ENCODE measurements around the gene EEFSEC.

Gene EEFSEC

GRCh38 chr3:128185630-128186447, 32.6 kb downstream of the EEFSEC start:
- no peak for DNase-seq (ENCODE audit: low spot score)

GRCh38 chr3:128187495-128187894, 34.2 kb downstream of the EEFSEC start:
- no peak for DNase-seq (ENCODE audit: low spot score)

DNA sequence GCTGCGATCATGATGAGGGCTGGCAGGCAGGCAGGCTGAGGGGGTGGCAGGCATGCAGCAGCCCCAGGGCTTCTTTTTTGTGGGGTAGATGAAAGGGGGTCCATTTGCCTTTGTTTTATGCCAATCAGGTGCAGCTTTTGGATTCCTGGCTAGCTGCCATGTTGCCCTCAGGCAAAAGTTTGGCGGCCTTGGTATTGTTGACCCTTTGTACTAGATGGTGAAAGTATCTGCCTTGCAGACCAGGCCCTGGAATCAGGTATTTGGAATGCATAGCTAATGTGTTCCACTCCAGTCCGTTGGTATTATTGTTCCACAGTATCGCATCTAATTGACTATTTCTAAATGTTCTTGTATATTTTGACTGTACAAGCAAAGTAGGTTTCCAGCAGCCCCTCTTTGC, 35.0 kb downstream of the EEFSEC start:
- no peak for DNase-seq (ENCODE audit: low spot score)

DNA sequence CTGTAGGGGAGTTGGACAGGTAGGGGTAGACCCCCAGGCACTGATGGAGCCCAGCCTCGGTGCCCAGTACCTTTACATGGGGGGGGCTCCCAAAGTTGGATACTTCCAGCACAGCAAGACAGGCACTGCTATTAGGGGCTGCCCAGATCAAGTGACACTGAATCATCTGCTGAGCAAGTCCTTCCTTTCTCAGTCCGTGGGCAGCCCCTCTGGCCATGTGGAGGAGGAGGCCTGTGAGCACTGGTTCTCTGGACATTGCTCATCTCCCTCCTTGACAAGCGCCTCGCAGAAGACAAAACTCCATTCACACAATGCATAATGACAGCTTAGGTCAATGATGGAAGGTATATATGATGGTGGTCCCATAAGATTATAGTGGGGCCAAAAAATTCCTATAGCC, 35.7 kb downstream of the EEFSEC start:
- no peak for DNase-seq (ENCODE audit: low spot score)

DNA sequence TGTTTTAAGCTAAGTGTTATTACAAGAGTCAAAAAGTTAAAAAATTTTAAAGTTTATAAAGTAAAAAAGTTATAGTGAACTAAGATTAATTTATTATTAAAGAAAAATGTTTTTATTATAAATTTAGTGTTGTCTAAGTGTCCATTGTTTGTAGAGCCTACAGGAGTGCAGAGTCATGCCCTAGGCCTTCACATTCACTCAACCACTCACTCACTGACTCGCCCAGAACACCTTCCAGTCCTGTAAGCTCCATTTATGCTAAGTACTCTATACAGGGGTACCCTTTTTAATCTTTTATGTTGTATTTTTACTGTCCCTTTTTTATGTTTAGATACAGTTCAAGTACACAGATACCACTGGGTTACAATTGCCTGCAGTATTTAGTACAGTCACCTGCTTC, 37.2 kb downstream of the EEFSEC start:
- DNase-seq (ENCODE audit: low spot score): no peak

DNA sequence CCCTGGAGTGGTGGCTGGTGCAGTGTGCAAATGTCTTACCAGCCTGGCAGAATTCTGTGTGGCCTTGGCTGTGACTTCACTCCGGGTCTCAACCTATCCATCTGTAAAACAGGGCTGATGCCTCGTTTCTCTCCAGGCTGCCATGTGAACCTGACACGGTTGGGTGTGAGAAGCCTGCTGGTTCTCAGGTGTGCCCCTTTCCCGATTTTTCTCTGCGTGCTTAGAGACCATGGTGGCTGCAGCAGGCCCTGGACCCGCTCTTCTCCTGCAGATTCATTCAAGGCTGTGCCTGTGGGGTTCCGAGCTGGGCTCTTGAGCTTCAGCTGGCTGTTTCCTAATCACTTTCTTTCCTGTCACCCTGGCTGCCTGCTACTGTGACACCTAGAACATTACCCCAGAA, 38.9 kb downstream of the EEFSEC start:
- DNase-seq (ENCODE audit: low spot score): no peak

GRCh38 chr3:128193168-128193567, 39.9 kb downstream of the EEFSEC start:
- DNase-seq (ENCODE audit: low spot score): no peak

DNA sequence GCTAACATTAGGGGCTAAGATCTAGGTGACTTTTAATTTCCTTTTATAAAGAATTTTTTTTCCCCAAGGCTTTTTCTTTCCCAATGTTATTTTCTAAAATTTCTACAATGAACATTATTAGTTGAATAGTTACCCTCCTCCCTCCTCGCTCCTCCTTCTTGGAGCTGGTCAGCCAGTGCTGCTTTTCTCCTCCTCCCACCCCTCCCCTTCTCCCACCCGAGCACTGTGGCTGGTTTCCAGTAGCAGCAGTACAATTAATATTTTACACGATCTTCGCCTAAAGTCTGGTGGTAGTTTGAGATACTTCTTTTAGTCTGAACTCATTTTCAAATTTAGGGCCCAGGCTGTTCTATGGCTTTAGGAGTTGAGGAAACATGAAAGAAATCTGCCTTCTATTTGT, 41.6 kb downstream of the EEFSEC start:
- no peak for DNase-seq (ENCODE audit: low spot score)

- DNase-seq (ENCODE audit: low spot score): no peak
Measured at GRCh38 chr3:128195369-128195768, 42.1 kb downstream of the EEFSEC start.

DNA sequence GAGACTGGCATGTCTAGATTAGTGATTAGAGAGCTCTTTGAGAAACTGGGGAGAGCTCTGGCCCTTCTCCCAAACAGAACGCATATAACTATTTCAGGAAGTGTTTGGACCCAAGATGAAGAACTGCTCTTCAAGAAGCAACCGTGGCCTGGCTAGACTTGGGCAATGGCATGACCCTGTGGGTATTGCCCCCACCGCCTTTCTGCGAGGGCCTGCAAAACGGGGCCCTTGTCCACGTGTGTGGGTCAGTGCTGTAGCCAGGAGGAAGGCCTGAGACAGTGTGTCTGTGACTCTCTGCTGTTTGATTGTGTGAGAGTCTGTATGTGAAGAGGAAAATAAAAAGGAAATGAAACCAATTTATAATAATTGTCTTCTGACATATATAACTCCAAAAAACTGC, 42.5 kb downstream of the EEFSEC start:
- DNase-seq (ENCODE audit: low spot score): no peak

GRCh38 chr3:128196647-128197046, 43.4 kb downstream of the EEFSEC start:
- no peak for DNase-seq (ENCODE audit: low spot score)

DNA sequence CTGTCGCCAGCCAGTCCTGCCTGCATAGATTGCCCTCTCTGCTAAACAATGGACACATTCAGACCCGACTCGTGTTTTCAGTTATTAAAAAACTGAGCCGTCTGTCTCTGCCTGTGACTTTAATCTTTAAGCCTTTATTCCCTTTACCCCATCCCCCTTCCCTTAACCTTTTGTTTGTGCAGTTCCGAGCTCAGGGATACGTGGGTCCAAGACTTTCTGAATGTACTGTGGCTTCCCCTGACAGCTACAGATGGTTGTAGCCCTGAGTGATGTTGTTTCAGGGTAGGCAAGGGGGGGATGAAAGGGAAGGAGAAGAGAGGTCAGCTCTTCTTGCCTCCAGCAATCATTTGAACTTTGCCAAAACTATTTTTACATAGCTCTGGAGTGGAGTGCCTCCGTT, 44.6 kb downstream of the EEFSEC start:
- DNase-seq (ENCODE audit: low spot score): no peak

DNA sequence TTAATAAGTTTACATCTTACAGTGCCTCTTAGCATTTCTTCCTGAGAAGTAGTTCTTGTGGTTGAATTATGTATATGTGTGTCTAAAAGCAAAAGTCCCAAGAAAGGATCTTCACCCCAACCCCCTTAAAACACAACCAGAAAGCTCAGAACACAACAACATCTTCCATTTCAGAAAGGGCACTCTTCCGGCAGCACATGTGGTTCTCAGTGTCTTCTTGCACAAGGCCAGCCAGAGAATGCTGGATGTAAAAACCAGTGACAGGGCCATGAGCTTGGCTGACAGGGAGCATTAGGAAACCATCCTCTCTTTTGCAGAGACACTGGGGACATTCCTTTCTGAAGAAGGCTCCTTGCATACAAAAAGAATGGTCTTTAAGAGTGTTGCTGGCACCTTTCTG, 45.0 kb downstream of the EEFSEC start:
- DNase-seq (ENCODE audit: low spot score): no peak

DNA sequence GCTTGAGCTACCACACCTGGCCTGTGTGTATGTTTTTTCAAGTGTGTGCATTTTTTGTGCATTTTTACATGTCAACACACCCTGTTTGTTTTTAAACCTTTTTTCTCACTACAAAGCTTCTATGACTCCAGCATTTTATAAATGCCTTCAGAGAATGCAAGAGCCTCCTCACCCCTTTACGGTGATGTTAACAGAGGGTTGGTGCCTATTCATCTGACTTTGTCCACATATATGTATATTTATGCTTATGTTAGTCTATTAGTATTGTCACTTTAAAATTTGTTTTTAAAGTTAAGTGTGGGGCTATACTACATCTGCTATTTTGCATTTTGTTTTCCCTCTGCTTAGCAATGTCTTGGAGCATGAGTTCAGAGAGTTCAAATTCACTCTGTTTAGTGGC, 45.8 kb downstream of the EEFSEC start:
- no peak for DNase-seq (ENCODE audit: low spot score)

- DNase-seq (ENCODE audit: low spot score): no peak
Measured at GRCh38 chr3:128201158-128201755, 48.0 kb downstream of the EEFSEC start.

- DNase-seq (ENCODE audit: low spot score): no peak
Measured at GRCh38 chr3:128203169-128203568, 49.9 kb downstream of the EEFSEC start.

DNA sequence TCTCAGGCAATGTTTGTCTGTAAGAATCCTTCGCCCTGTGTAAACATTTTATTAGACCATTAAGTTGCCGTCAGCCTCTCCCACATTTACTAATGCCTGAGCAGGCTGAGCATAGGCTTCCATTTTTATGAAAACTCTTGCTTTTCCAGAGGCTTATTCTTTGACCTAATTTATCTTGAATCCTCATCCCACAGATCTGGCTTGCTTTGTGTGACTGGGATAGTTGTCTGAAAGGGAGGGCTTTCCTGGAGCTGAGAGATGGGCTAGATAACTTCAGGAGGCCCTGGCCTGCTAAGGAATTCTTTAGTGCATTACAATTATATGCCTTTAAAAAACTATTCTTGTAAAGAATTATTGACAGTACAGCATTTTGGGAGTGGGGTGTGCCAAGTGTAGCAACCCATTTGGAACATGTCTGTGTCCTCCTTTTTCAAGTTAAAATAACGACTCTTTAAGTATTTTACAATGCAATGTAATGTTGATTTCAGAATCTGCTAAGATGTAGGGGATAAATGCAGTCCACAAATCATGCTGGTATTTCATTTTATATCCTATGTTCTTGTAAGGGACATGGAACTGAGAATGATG, 52.4 kb downstream of the EEFSEC start:
- DNase-seq (ENCODE audit: low spot score): no peak

- no peak for DNase-seq (ENCODE audit: low spot score)
Measured at GRCh38 chr3:128207951-128208350, 54.7 kb downstream of the EEFSEC start.

GRCh38 chr3:128210711-128211110, 57.4 kb downstream of the EEFSEC start:
- DNase-seq (ENCODE audit: low spot score): no peak

DNA sequence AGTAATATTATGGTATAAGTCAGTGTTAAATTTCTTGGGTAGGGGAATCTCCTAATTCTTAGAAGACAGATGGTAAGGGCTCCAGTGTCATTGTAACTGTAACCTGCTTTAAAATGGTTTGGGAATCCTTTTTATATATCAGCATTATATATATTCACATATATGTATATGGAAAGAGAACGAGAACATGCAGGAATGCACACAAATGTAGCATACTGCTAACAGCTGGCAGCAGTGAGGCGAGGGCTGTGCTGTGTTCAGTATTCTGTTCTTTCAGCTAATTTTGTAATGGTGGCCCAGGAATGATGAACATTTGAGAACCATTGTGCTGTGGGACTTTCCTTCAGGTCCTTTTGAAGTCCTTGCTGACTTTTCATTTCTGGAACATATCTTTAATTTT, 60.8 kb downstream of the EEFSEC start:
- no peak for DNase-seq (ENCODE audit: low spot score)

DNA sequence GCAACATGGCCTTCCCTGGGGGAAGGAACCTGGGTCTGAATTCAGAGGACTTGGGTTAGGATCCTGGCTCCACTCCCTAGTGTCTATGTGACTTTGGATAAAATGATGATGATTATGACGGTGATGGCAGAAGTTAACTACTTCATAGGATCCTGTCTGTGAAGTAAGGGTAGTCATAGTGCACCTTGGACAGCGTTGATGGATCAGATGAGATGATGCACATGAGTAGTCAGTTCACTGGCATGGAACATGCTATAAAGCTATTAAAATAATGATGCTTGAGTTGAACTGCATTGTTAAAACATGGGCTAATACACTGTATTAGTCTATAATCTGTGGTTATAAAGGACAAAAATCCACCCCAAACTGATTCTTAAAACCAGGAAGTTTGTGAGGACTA, 62.0 kb downstream of the EEFSEC start:
- DNase-seq (ENCODE audit: low spot score): no peak

GRCh38 chr3:128215800-128216495, 62.7 kb downstream of the EEFSEC start:
- no peak for DNase-seq (ENCODE audit: low spot score)
